Measurements from ENCODE around the gene PGBD4. TPM values are rescaled to one million over a fixed set of nuclear protein-coding genes. Genes with fewer than 3 reads are reported as not detected.

PGBD4 gene
- total RNA-seq, 1 donor = 1.8 TPM

GRCh38 chr15:34056911-34057310 is 45.0 kb upstream of the PGBD4 start:
- no peak for DNase-seq (ENCODE audit: insufficient read length, low spot score, missing footprints)
- Histone ChIP-seq H3K27ac (ENCODE audit: low read depth, low read length) (peak overlapping the region; percentile 86), H3K4me3 (ENCODE audit: insufficient read depth, low read length) (no peak overlapping the region)

GRCh38 chr15:34059476-34059875 is 42.4 kb upstream of the PGBD4 start:
- Histone ChIP-seq H3K4me3 (ENCODE audit: insufficient read depth, low read length) (no peak overlapping the region), H3K36me3 (ENCODE audit: insufficient read depth, low read length) (no peaks in the 10 kb centered on the region), H3K4me2 (ENCODE audit: insufficient read depth, low read length) (no peak overlapping the region), H4K20me1 (ENCODE audit: insufficient read depth, low read length) (no peaks in the 10 kb centered on the region), H3K9me3 (ENCODE audit: low read depth, low read length) (no peaks in the 10 kb centered on the region), H3K27ac (ENCODE audit: low read depth, low read length) (no peak overlapping the region), H2AFZ (ENCODE audit: low read length) (peak overlapping the region; percentile 57), H3K27me3 (ENCODE audit: insufficient read depth, low read length) (no peaks in the 10 kb centered on the region), H3K79me2 (ENCODE audit: insufficient read depth, low read length) (no peaks in the 10 kb centered on the region), H3K4me1 (ENCODE audit: insufficient read depth, low read length) (peaks cover 24% of the 10 kb centered on the region)
- no peak for TF ChIP-seq CTCF (IDR thresholded peaks at IDR 0.05; ENCODE audit: extremely low read depth, low read depth, low read length)
- DNase-seq (ENCODE audit: insufficient read length, low spot score, missing footprints) = peak; percentile 3

More at GRCh38 chr15:34056911-34057310, 45.0 kb upstream of the PGBD4 start:
- H3K27me3 ChIP-seq (ENCODE audit: insufficient read depth, low read length) = no peaks in the 10 kb centered on the region
- H3K4me2 ChIP-seq (ENCODE audit: insufficient read depth, low read length) = peak overlapping the region; percentile 69
- H3K36me3 ChIP-seq (ENCODE audit: insufficient read depth, low read length) = no peaks in the 10 kb centered on the region
- peaks cover 23% of the 10 kb centered on the region for H3K4me1 ChIP-seq (ENCODE audit: insufficient read depth, low read length)
- H4K20me1 ChIP-seq (ENCODE audit: insufficient read depth, low read length) = no peaks in the 10 kb centered on the region
- H2AFZ ChIP-seq (ENCODE audit: low read length) = peak overlapping the region; percentile 42
- H3K79me2 ChIP-seq (ENCODE audit: insufficient read depth, low read length) = no peaks in the 10 kb centered on the region
- TF ChIP-seq CTCF (IDR thresholded peaks at IDR 0.05; ENCODE audit: extremely low read depth, low read depth, low read length) = no peak
- H3K9me3 ChIP-seq (ENCODE audit: low read depth, low read length) = peaks cover 3% of the 10 kb centered on the region

GRCh38 chr15:34059946-34060345 is 41.9 kb upstream of the PGBD4 start:
- Histone ChIP-seq H3K79me2 (ENCODE audit: insufficient read depth, low read length) (no peaks in the 10 kb centered on the region), H2AFZ (ENCODE audit: low read length) (peak overlapping the region; percentile 20), H3K27ac (ENCODE audit: low read depth, low read length) (no peak overlapping the region), H4K20me1 (ENCODE audit: insufficient read depth, low read length) (no peaks in the 10 kb centered on the region), H3K9me3 (ENCODE audit: low read depth, low read length) (no peaks in the 10 kb centered on the region), H3K36me3 (ENCODE audit: insufficient read depth, low read length) (no peaks in the 10 kb centered on the region), H3K27me3 (ENCODE audit: insufficient read depth, low read length) (no peaks in the 10 kb centered on the region), H3K4me1 (ENCODE audit: insufficient read depth, low read length) (peaks cover 24% of the 10 kb centered on the region), H3K4me3 (ENCODE audit: insufficient read depth, low read length) (no peak overlapping the region), H3K4me2 (ENCODE audit: insufficient read depth, low read length) (no peak overlapping the region)
- TF ChIP-seq CTCF (IDR thresholded peaks at IDR 0.05; ENCODE audit: extremely low read depth, low read depth, low read length) = no peak
- no peak for DNase-seq (ENCODE audit: insufficient read length, low spot score, missing footprints)

- no peak overlapping the region for H2AFZ ChIP-seq (ENCODE audit: low read length)
- no peaks in the 10 kb centered on the region for H4K20me1 ChIP-seq (ENCODE audit: insufficient read depth, low read length)
- peaks cover 7% of the 10 kb centered on the region for H3K4me1 ChIP-seq (ENCODE audit: insufficient read depth, low read length)
- H3K27me3 ChIP-seq (ENCODE audit: insufficient read depth, low read length) = no peaks in the 10 kb centered on the region
- H3K9me3 ChIP-seq (ENCODE audit: low read depth, low read length) = no peaks in the 10 kb centered on the region
- TF ChIP-seq CTCF (IDR thresholded peaks at IDR 0.05; ENCODE audit: extremely low read depth, low read depth, low read length) = no peak
- H3K27ac ChIP-seq (ENCODE audit: low read depth, low read length) = no peak overlapping the region
- H3K79me2 ChIP-seq (ENCODE audit: insufficient read depth, low read length) = no peaks in the 10 kb centered on the region
- no peak for DNase-seq (ENCODE audit: insufficient read length, low spot score, missing footprints)
- no peaks in the 10 kb centered on the region for H3K36me3 ChIP-seq (ENCODE audit: insufficient read depth, low read length)
- H3K4me2 ChIP-seq (ENCODE audit: insufficient read depth, low read length) = no peak overlapping the region
- no peak overlapping the region for H3K4me3 ChIP-seq (ENCODE audit: insufficient read depth, low read length)
Observed at GRCh38 chr15:34064438-34064837, 37.4 kb upstream of the PGBD4 start.
